Motor neuron (in vitro differentiated cells): ENCODE measurements around the gene ASTN2. TPM values are rescaled to one million over a fixed set of nuclear protein-coding genes. Genes with fewer than 3 reads are reported as not detected.
"Not testable (repeated sequence)": the region's sequence is repeated elsewhere in the genome, so short reads cannot be mapped to it uniquely, and the experiment has no call there.

ENCODE experiments used
- ATAC-seq, 8 experiments: fragments of 200-7000 bp; cut with Tn5 transposase; replicated peaks in 6 of 8; 2 replicates each; pipeline ENCODE4 v1.8.0; 2021; ENCODE audit warnings: mild to moderate bottlenecking in 8 of 8, moderate library complexity in 8 of 8
- H3K27ac ChIP-seq, 2 donors: fragments of 250-450 bp; sonication (Bioruptor Pico); 2 replicates each; pipeline ENCODE4 v1.9.0; 2021; ENCODE audit warnings: antibody characterized with exemption in 2 of 2, mild to moderate bottlenecking in 2 of 2, moderate library complexity in 1 of 2
- H3K4me1 ChIP-seq, 2 donors: fragments of 250-450 bp; sonication (Bioruptor Pico); replicated peaks in 1 of 2; 2 replicates each; pipeline ENCODE4 v1.6.1; 2021; ENCODE audit warnings: antibody characterized with exemption in 2 of 2, mild to moderate bottlenecking in 2 of 2, moderate library complexity in 1 of 2
- H3K4me3 ChIP-seq, 5 donors: fragments of 250-450 bp; sonication (Bioruptor Pico); 2 replicates each; pipeline ENCODE4 v1.9.0; 2021; ENCODE audit warnings: antibody characterized with exemption in 5 of 5, mild to moderate bottlenecking in 5 of 5, moderate library complexity in 4 of 5
- WGBS, 10 experiments: fragments of 450-650 bp; shearing (Covaris generic); methylation state at CpG; one replicate each; pipeline ENCODE4 v1.0.0; 2022; 5-methylcytosine and 5-hydroxymethylcytosine counted together
- in situ Hi-C, 9 experiments: fragments of 400-800 bp; cut with MboI; loops; one replicate each; pipeline ENCODE4 v1.15.0; 2021; ENCODE audit warnings: low sequenced_read_pairs in 9 of 9, low pct_unique_long_range_greater_than_20kb in 2 of 9; ENCODE audit not compliant: unreplicated experiment in 9 of 9
- total RNA-seq, 8 experiments: library from RNA; unstranded; fragments of 300-600 nt; gene quantifications; 2 replicates each; pipeline versions ENCODE4 v1.2.3 to v1.2.4, GENCODE V29; 2022

Gene ASTN2
- total RNA-seq, 8 experiments from 2014 or later = 13.6 to 54.6 (median 17.9) TPM

- no peak overlapping the region for H3K27ac ChIP-seq
- peaks cover 10 to 15% of the 10 kb centered on the region in 2 donors for H3K4me1 ChIP-seq
- WGBS, 10 experiments = 36 to 92% (median 88%) methylated on average over 1 to 2 of the region's 3 CpGs; no CpG with 5 or more reads in 4 of the 10 experiments
- no peak for ATAC-seq
- H3K4me3 ChIP-seq = no peak overlapping the region
- in situ Hi-C loops = no loop called here
Observed at GRCh38 chr9:116907989-116908388, 506.9 kb downstream of the ASTN2 start.

- Histone ChIP-seq H3K4me3 (no peak overlapping the region), H3K27ac (no peak overlapping the region), H3K4me1 (peaks cover 10 to 15% of the 10 kb centered on the region in 2 donors)
- peak in 5 of 8 experiments; percentile 92 to 97 (median 93) for ATAC-seq
- in situ Hi-C loops = no loop called here
- WGBS, 10 experiments = 4 to 90% (median 52%) methylated on average over 2 to 10 of the region's 10 CpGs; no CpG with 5 or more reads in 4 of the 10 experiments
Observed at GRCh38 chr9:116905171-116905588, 509.7 kb downstream of the ASTN2 start.

DNA sequence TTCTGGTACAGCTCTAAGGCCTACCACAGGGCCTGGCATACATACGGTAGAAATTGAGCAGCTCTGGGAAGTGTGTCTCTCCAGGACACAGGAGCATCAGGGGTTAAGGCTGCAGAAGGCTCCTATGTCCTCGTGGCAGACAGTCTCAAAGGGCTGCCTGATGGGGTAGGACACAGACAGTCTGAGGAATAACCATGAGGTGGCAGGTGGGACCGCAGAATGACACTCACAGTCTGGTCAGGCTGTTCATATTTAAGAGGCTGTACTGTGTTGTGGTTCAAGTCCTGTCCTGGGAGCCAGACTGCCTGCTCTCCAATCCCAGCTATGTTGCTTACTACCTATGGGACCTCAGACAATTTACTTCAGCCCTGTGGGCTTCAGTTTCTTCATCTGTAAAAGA lies 510.7 kb downstream of the ASTN2 start:
- no peak for ATAC-seq
- 17 to 100% (median 40%) methylated on average over 1 of the region's 3 CpGs; no CpG with 5 or more reads in 4 of the 10 experiments for WGBS, 10 experiments
- H3K4me3 ChIP-seq = no peak overlapping the region
- no peak overlapping the region for H3K27ac ChIP-seq
- in situ Hi-C loops = no loop called here
- peaks cover 10 to 15% of the 10 kb centered on the region in 2 donors for H3K4me1 ChIP-seq

- in situ Hi-C loops = no loop called here
- H3K27ac ChIP-seq = no peak overlapping the region
- H3K4me1 ChIP-seq = peaks cover 10 to 15% of the 10 kb centered on the region in 2 donors
- WGBS, 10 experiments = 0 to 88% (median 0%) methylated on average over 1 of the region's 1 CpG; no CpG with 5 or more reads in 5 of the 10 experiments
- H3K4me3 ChIP-seq = no peak overlapping the region
- ATAC-seq = no peak
Observed at GRCh38 chr9:116901260-116901659, 513.6 kb downstream of the ASTN2 start.

DNA sequence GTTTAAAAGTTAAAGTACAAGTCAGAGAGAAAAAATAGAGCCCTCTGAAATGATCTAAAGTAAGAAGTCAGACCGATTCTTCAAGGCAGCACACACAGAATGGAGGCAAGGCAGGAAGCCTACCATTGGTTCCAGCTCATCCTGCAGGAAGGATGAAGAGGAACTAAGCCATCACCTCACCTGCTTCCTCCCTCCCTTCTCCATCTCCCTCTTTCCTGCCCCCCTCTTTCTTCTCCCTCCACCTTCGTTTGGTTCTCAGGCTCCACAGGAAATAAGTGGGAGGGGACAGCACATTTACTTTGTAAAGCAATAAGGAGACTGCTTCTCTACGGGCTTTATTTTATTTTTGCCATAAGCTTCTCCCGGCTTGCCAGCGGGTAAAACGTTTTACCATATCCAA lies 514.3 kb downstream of the ASTN2 start:
- WGBS, 10 experiments = 36 to 88% (median 69%) methylated on average over 3 to 6 of the region's 6 CpGs
- H3K4me1 ChIP-seq = peaks cover 10 to 11% of the 10 kb centered on the region in 2 donors
- H3K27ac ChIP-seq = no peak overlapping the region
- in situ Hi-C loops = no loop called here
- H3K4me3 ChIP-seq = no peak overlapping the region
- ATAC-seq = no peak

DNA sequence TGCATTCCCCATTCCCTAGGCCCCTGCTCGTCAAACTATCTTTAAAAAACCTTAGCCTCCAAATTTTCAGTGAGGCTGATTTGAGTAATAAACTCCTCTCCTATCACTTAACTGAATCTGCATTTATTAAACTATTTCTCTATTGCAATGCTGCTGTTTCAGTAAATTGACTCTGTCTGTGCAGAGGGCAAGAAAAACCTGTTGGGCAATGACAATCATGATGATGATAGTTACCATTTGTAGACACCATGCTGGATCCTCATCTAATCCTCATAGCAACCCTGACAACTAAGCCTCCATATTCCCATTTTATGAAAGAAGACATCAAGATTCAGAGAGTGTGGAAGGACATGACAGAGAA lies 514.9 kb downstream of the ASTN2 start:
- ATAC-seq = no peak
- peaks cover 6 to 10% of the 10 kb centered on the region in 2 donors for H3K4me1 ChIP-seq
- 56 to 71% (median 60%) methylated on average over 1 of the region's 1 CpG; no CpG with 5 or more reads in 5 of the 10 experiments for WGBS, 10 experiments
- H3K4me3 ChIP-seq = no peak overlapping the region
- in situ Hi-C loops = no loop called here
- no peak overlapping the region for H3K27ac ChIP-seq

- H3K4me1 ChIP-seq = peaks cover under 1 to 6% of the 10 kb centered on the region in 2 donors
- WGBS, 10 experiments = 0 to 87% (median 73%) methylated on average over 2 of the region's 2 CpGs; no CpG with 5 or more reads in 4 of the 10 experiments
- H3K27ac ChIP-seq = no peak overlapping the region
- in situ Hi-C loops = no loop called here
- no peak for ATAC-seq
- H3K4me3 ChIP-seq = no peak overlapping the region
Observed at GRCh38 chr9:116899337-116900006, 515.4 kb downstream of the ASTN2 start.

DNA sequence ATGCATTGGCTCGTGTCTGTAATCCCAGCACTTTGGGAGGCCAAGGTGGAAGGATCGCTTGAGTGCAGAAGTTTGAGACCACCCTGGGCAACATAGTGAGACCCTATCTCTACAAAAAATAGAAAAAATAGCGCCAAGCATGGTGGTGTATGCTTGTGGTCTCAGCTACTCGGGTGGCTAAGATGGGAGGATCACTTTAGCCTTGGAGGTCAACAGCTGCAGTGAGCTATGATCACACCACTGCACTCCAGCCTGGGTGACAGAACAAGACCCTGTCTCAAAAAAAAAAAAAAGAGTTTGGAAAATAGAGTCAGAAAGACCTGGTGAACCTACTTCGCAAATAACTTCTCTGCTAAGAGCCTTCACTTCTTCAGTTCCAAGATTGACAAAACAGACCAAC lies 516.7 kb downstream of the ASTN2 start:
- H3K4me3 ChIP-seq, H3K27ac ChIP-seq, in situ Hi-C loops, H3K4me1 ChIP-seq, ATAC-seq: not testable (repeated sequence)
- 8 to 100% (median 88%) methylated on average over 1 to 5 of the region's 5 CpGs for WGBS, 10 experiments

DNA sequence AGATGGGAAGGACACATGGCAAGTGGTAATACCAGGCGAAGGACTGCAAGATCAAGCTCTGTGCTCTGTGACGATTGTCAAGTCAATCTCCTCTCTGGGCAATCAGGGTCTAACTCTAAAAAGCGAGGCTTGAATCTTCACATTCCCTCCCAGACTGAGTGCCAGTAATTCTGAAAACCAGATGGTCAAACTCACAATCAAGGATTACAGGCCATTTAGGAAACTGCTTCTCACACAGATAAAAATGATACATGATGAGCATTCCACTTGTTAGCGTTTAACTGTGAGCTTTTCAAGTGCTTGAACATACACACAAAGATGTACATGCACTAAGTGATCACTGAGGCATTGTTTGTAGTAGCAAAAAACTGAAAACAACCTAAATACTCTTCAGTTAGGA lies 517.7 kb downstream of the ASTN2 start:
- H3K4me3 ChIP-seq = no peak overlapping the region
- H3K4me1 ChIP-seq = no peaks in the 10 kb centered on the region
- ATAC-seq = no peak
- no peak overlapping the region for H3K27ac ChIP-seq
- 26 to 100% (median 68%) methylated on average over 1 to 4 of the region's 4 CpGs; no CpG with 5 or more reads in 2 of the 10 experiments for WGBS, 10 experiments
- in situ Hi-C loops = no loop called here

DNA sequence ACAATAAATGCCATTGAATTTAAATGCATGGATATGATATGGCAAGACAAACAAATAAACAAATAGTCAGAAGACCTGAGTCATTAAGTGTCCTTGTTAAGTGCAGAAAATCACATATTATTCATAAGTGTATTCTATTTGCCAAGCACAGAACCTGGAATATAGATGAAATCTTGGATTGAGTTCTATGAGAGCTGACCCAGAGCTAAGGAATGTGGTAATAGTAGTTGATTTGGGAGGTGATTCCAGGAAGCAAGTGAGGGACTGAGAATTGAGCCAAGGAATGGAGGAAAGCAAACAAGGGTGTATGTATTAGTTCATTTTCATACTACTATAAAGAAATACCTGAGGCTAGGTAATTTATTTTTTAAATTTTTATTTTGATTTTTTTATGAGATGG lies 518.9 kb downstream of the ASTN2 start:
- Histone ChIP-seq H3K27ac (no peak overlapping the region), H3K4me1 (peaks cover under 1 to 6% of the 10 kb centered on the region in 2 donors), H3K4me3 (no peak overlapping the region)
- in situ Hi-C loops = no loop called here
- ATAC-seq = no peak

- H3K4me1 ChIP-seq = peaks cover 6 to 11% of the 10 kb centered on the region in 2 donors
- ATAC-seq = peak in 7 of 8 experiments; percentile 37 to 85 (median 72)
- 0 to 100% (median 56%) methylated on average over 1 to 3 of the region's 3 CpGs; no CpG with 5 or more reads in 2 of the 10 experiments for WGBS, 10 experiments
- no peak overlapping the region for H3K27ac ChIP-seq
- no peak overlapping the region for H3K4me3 ChIP-seq
- in situ Hi-C loops = no loop called here
Observed at GRCh38 chr9:116891424-116891823, 523.4 kb downstream of the ASTN2 start.

DNA sequence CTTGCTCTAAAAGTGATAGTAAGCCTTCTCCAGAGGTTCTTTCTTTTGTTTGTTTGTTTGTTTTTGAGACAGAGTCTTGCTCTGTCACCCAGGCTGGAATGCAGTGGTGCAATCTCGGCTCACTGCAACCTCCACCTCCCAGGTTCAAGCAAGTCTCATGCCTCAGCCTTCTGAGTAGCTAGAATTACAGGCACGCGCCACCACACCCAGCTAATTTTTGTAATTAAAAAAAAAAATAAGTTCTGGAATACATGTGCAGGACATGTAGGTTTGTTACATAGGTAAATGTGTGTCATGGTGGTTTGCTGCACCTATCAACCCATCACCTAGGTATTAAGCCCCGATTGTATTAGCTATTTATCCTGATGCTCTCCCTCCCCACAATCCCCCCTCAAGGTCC lies 526.4 kb downstream of the ASTN2 start:
- H3K27ac ChIP-seq, in situ Hi-C loops, H3K4me3 ChIP-seq, ATAC-seq: not testable (repeated sequence)
- peaks cover 6 to 11% of the 10 kb centered on the region in 2 donors for H3K4me1 ChIP-seq
- WGBS, 10 experiments = 46 to 100% (median 90%) methylated on average over 1 to 3 of the region's 4 CpGs; no CpG with 5 or more reads in 2 of the 10 experiments

GRCh38 chr9:116888066-116888465 lies 526.8 kb downstream of the ASTN2 start:
- Histone ChIP-seq H3K4me1 (peaks cover 6 to 11% of the 10 kb centered on the region in 2 donors), H3K4me3 (no peak overlapping the region), H3K27ac (no peak overlapping the region)
- no peak for ATAC-seq
- in situ Hi-C loops = no loop called here
- WGBS, 10 experiments = 50 to 100% (median 100%) methylated on average over 1 of the region's 1 CpG; no CpG with 5 or more reads in 4 of the 10 experiments

DNA sequence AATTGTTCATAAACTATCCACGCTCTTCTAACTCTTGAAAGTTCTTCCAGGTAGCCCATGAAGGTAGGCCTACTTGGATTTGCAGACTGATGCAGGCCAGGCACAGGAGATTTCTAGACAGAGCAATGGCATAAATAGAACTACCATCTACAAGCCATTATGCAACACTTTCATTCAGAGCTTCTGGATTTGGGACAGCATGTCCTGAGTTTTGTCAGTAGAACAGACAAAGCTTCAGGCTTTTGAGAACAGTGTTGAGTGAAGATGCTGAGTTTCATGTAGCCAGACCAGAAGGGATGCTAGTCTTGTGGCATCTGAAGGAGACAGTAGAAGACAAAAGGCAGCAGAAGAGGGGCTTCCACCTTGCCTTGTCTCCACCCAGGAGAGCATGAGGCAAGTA lies 531.2 kb downstream of the ASTN2 start:
- no peak for ATAC-seq
- in situ Hi-C loops = no loop called here
- H3K4me1 ChIP-seq = no peaks in the 10 kb centered on the region
- WGBS, 10 experiments = 20 to 100% (median 100%) methylated on average over 1 of the region's 1 CpG; no CpG with 5 or more reads in 5 of the 10 experiments
- H3K4me3 ChIP-seq = no peak overlapping the region
- no peak overlapping the region for H3K27ac ChIP-seq
